GM23338 (cell line): ENCODE measurements around the gene MRPS27. TPM values are rescaled to one million over a fixed set of nuclear protein-coding genes. Genes with fewer than 3 reads are reported as not detected.

Experiments
- ATAC-seq: fragments of 200-7000 bp; cut with Tn5 transposase; 3 replicates; pipeline ENCODE4 v1.9.1; 2020
- DNase-seq: peaks from one replicate; pipeline ENCODE4 v3.0.0-alpha.2; 2015; ENCODE audit warnings: low spot score
- H2AFZ ChIP-seq: fragments of 200-600 bp; sonication (generic); 2 replicates; pipeline ENCODE4 v1.8.0; 2016; ENCODE audit warnings: antibody characterized with exemption, mild to moderate bottlenecking, moderate library complexity
- H3F3A ChIP-seq: fragments of 200-600 bp; sonication (generic); replicated peaks from 2 replicates; pipeline ENCODE4 v1.8.0; 2017; ENCODE audit warnings: antibody characterized with exemption, mixed run types, low read depth
- H3K27ac ChIP-seq: fragments of 200-600 bp; sonication (generic); 2 replicates; pipeline ENCODE4 v1.6.1; 2016; ENCODE audit warnings: low read depth
- H3K27me3 ChIP-seq: fragments of 200-600 bp; sonication (generic); 2 replicates; pipeline ENCODE4 v1.8.0; 2016; ENCODE audit warnings: mild to moderate bottlenecking, mixed run types, moderate library complexity; ENCODE audit not compliant: insufficient read depth
- H3K36me3 ChIP-seq: fragments of 200-600 bp; sonication (generic); 2 replicates; pipeline ENCODE4 v1.8.0; 2016; ENCODE audit warnings: mild to moderate bottlenecking; ENCODE audit not compliant: insufficient read depth
- H3K4me1 ChIP-seq: fragments of 200-600 bp; sonication (generic); 2 replicates; pipeline ENCODE4 v1.8.0; 2016; ENCODE audit warnings: mild to moderate bottlenecking, moderate library complexity; ENCODE audit not compliant: insufficient read depth
- H3K4me2 ChIP-seq: fragments of 200-600 bp; sonication (generic); 2 replicates; pipeline ENCODE4 v1.7.1; 2017; ENCODE audit warnings: mixed run types
- H3K4me3 ChIP-seq: fragments of 200-600 bp; sonication (generic); 2 replicates; pipeline ENCODE4 v1.6.1; 2016; ENCODE audit warnings: mixed run types
- H3K79me2 ChIP-seq: fragments of 200-600 bp; sonication (generic); replicated peaks from 2 replicates; pipeline ENCODE4 v1.8.0; 2017; ENCODE audit warnings: mild to moderate bottlenecking; ENCODE audit not compliant: insufficient read depth
- H3K9me2 ChIP-seq: fragments of 200-600 bp; sonication (generic); 2 replicates; pipeline ENCODE4 v1.8.0; 2017; ENCODE audit not compliant: insufficient read depth
- H4K20me1 ChIP-seq: fragments of 200-600 bp; sonication (generic); replicated peaks from 2 replicates; pipeline ENCODE4 v1.8.0; 2017; ENCODE audit warnings: mild to moderate bottlenecking; ENCODE audit not compliant: insufficient read depth
- H3K27ac Mint-ChIP-seq: 2 replicates; pipeline ENCODE4 v1.8.0; 2020; ENCODE audit warnings: inconsistent platforms, mild to moderate bottlenecking, moderate library complexity, mixed read lengths
- H3K27me3 Mint-ChIP-seq: 3 replicates; pipeline ENCODE4 v1.8.0; 2022; ENCODE audit warnings: low read depth, mild to moderate bottlenecking, moderate library complexity, mixed read lengths, inconsistent platforms; ENCODE audit not compliant: insufficient read depth, poor library complexity
- H3K36me3 Mint-ChIP-seq: 3 replicates; pipeline ENCODE4 v1.8.0; 2021; ENCODE audit warnings: low read depth, mild to moderate bottlenecking, inconsistent platforms, moderate library complexity, mixed read lengths
- H3K4me1 Mint-ChIP-seq: 3 replicates; pipeline ENCODE4 v1.8.0; 2020; ENCODE audit warnings: mild to moderate bottlenecking, inconsistent platforms, mixed read lengths
- H3K4me3 Mint-ChIP-seq: 3 replicates; pipeline ENCODE4 v1.8.0; 2021; ENCODE audit warnings: moderate library complexity, mild to moderate bottlenecking, inconsistent platforms, mixed read lengths
- H3K9me3 Mint-ChIP-seq: 3 replicates; pipeline ENCODE4 v1.8.0; 2020; ENCODE audit warnings: moderate library complexity, mild to moderate bottlenecking, inconsistent platforms, mixed read lengths
- CREB1 ChIP-seq: fragments of 250-450 bp; sonication (Bioruptor Pico); IDR thresholded peaks from 2 replicates; pipeline ENCODE4 v1.5.0; 2020; ENCODE audit warnings: low read depth, mild to moderate bottlenecking, moderate library complexity
- CTCF ChIP-seq, 2 experiments: fragments of 200-600 bp in 1 of 2; sonication (generic) in 1 of 2; conservative IDR thresholded peaks; 2 replicates each; pipeline versions ENCODE4 v1.5.1 to v1.6.1; 2016 to 2017; ENCODE audit warnings: antibody characterized with exemption in 2 of 2, low read depth in 2 of 2, mild to moderate bottlenecking in 2 of 2, moderate library complexity in 1 of 2
- ETS1 ChIP-seq: IDR thresholded peaks from 2 replicates; pipeline ENCODE4 v1.6.1; 2016; ENCODE audit warnings: antibody characterized with exemption
- EZH2phosphoT487 ChIP-seq: fragments of 200-600 bp; sonication (generic); IDR thresholded peaks from one replicate; pipeline ENCODE4 v1.8.1; 2018; ENCODE audit warnings: antibody characterized with exemption; ENCODE audit not compliant: unreplicated experiment
- JUNB ChIP-seq: IDR thresholded peaks from one replicate; pipeline ENCODE4 v1.6.1; 2016; ENCODE audit warnings: antibody characterized with exemption; ENCODE audit not compliant: unreplicated experiment
- POLR2AphosphoS5 ChIP-seq: IDR thresholded peaks from 2 replicates; pipeline ENCODE4 v1.6.1; 2016; ENCODE audit warnings: antibody characterized with exemption, low read depth
- STAT1 ChIP-seq: IDR thresholded peaks from one replicate; pipeline ENCODE4 v1.6.1; 2016; ENCODE audit warnings: antibody characterized with exemption; ENCODE audit not compliant: unreplicated experiment
- ZNF114 ChIP-seq: fragments of 250-450 bp; sonication (Bioruptor Pico); IDR thresholded peaks from 2 replicates; pipeline ENCODE4 v1.5.0; 2020; ENCODE audit warnings: mild to moderate bottlenecking, moderate library complexity
- ZNF331 ChIP-seq: fragments of 250-450 bp; sonication (Bioruptor Pico); IDR thresholded peaks from 2 replicates; pipeline ENCODE4 v1.5.0; 2020; ENCODE audit warnings: low read depth, mild to moderate bottlenecking, moderate library complexity
- ZNF462 ChIP-seq: fragments of 250-450 bp; sonication (Bioruptor Pico); IDR thresholded peaks from 2 replicates; pipeline ENCODE4 v1.5.0; 2020; ENCODE audit warnings: mild to moderate bottlenecking, moderate library complexity
- polyA plus RNA-seq: library from polyadenylated mRNA; unstranded; fragments of >200 nt; fragmentation: Nextera tagmentation; extraction: Ambion mirVana; gene quantifications from 2 replicates; pipeline ENCODE4 v1.2.1, GENCODE V29; 2016
- total RNA-seq: library from RNA; depleted of rRNA; stranded (reverse); fragments of >200 nt; shearing (Covaris generic); gene quantifications from 2 replicates; pipeline ENCODE4 v1.2.3, GENCODE V29; 2014

MRPS27 gene
- total and polyA plus RNA-seq, 2 experiments from 2014 or later, result 53.2 to 141 TPM

- TF ChIP-seq ZNF462 (CRISPR knock-in tag) (no peak), ZNF331 (CRISPR knock-in tag) (no peak), ETS1 (no peak), EZH2phosphoT487 (no peak), ZNF114 (CRISPR knock-in tag) (no peak), POLR2AphosphoS5 (no peak), STAT1 (no peak), JUNB (no peak)
These were observed 98.5 kb downstream of the MRPS27 start (continued) for GRCh38 chr5:72221541-72221940.

GRCh38 chr5:72221099-72221498 lies 98.9 kb downstream of the MRPS27 start:
- no peak overlapping the region for H3K4me2 ChIP-seq
- no peak for TF ChIP-seq EZH2phosphoT487
- no peak for TF ChIP-seq STAT1
- TF ChIP-seq ETS1, result no peak
- no peak for TF ChIP-seq POLR2AphosphoS5
- TF ChIP-seq ZNF114 (CRISPR knock-in tag), result no peak
- TF ChIP-seq CTCF (conservative IDR thresholded peaks at IDR 0.05; ENCODE audit: low read depth in 2 of 2), result no peak
- no peak for TF ChIP-seq CREB1 (CRISPR knock-in tag)
- ATAC-seq (no peak), DNase-seq (no peak)
- H3K79me2 ChIP-seq, result no peaks in the 10 kb centered on the region
- H3K36me3 ChIP-seq, result peaks cover 45% of the 10 kb centered on the region
- H4K20me1 ChIP-seq, result no peaks in the 10 kb centered on the region
- no peak overlapping the region for H2AFZ ChIP-seq
- no peaks in the 10 kb centered on the region; the same call in 2 of the 3 replicates for H3K4me1 Mint-ChIP-seq
- H3K4me1 ChIP-seq, result peaks cover 1% of the 10 kb centered on the region; the same call in 1 of the 2 replicates
- H3K36me3 Mint-ChIP-seq, result peaks cover 76% of the 10 kb centered on the region
- no peaks in the 10 kb centered on the region for H3K27me3 ChIP-seq
- no peak overlapping the region for H3K4me3 ChIP-seq
- H3F3A ChIP-seq, result no peaks in the 10 kb centered on the region
- no peaks in the 10 kb centered on the region for H3K27me3 Mint-ChIP-seq
- H3K9me2 ChIP-seq, result no peaks in the 10 kb centered on the region
- H3K4me3 Mint-ChIP-seq, result no peak overlapping the region
- H3K27ac Mint-ChIP-seq, result no peak overlapping the region
- no peaks in the 10 kb centered on the region for H3K9me3 Mint-ChIP-seq
- H3K27ac ChIP-seq, result no peak overlapping the region
